NCI-H2107 treated with DMSO at 0.1 percent for 48 hours (cell line): ENCODE results near the gene CPPED1.
"Not testable (repeated sequence)": the region's sequence is repeated elsewhere in the genome, so short reads cannot be mapped to it uniquely, and the experiment has no call there.

Experiments used
- DNase-seq: peaks from one replicate; lab custom pipeline; 2025; ENCODE audit not compliant: unreplicated experiment; lab: John Stamatoyannopoulos, UW

Gene CPPED1

GRCh38 chr16:12767897-12768296, 35.8 kb downstream of the CPPED1 start:
- DNase-seq: no peak

GRCh38 chr16:12766853-12767252, 36.8 kb downstream of the CPPED1 start:
- no peak for DNase-seq

GRCh38 chr16:12766208-12766607, 37.5 kb downstream of the CPPED1 start:
- DNase-seq: not testable (repeated sequence)

GRCh38 chr16:12764813-12765488, 38.7 kb downstream of the CPPED1 start:
- DNase-seq: no peak

- no peak for DNase-seq
These were observed 40.2 kb downstream of the CPPED1 start for GRCh38 chr16:12763517-12763916.

- no peak for DNase-seq
These were observed 42.7 kb downstream of the CPPED1 start for GRCh38 chr16:12760819-12761611.

- DNase-seq: peak; percentile 19
These were observed 44.8 kb downstream of the CPPED1 start for GRCh38 chr16:12758670-12759558.

- no peak for DNase-seq
These were observed 45.5 kb downstream of the CPPED1 start for GRCh38 chr16:12758031-12758669.

GRCh38 chr16:12757546-12757945, 46.1 kb downstream of the CPPED1 start:
- DNase-seq: no peak

GRCh38 chr16:12754824-12755543, 48.7 kb downstream of the CPPED1 start:
- no peak for DNase-seq

GRCh38 chr16:12753203-12754023, 50.3 kb downstream of the CPPED1 start:
- DNase-seq: no peak

GRCh38 chr16:12752159-12752558, 51.5 kb downstream of the CPPED1 start:
- DNase-seq: no peak

GRCh38 chr16:12750554-12750918, 53.2 kb downstream of the CPPED1 start:
- no peak for DNase-seq

- no peak for DNase-seq
These were observed 54.6 kb downstream of the CPPED1 start for GRCh38 chr16:12749076-12749475.

GRCh38 chr16:12747827-12748226, 55.9 kb downstream of the CPPED1 start:
- DNase-seq: no peak

- no peak for DNase-seq
These were observed 56.4 kb downstream of the CPPED1 start for GRCh38 chr16:12747261-12747660.

- no peak for DNase-seq
These were observed 58.8 kb downstream of the CPPED1 start for GRCh38 chr16:12744860-12745259.

- no peak for DNase-seq
These were observed 60.9 kb downstream of the CPPED1 start for GRCh38 chr16:12742741-12743140.

GRCh38 chr16:12740986-12741610, 62.6 kb downstream of the CPPED1 start:
- DNase-seq: no peak
